Keratinocyte (primary cell): ENCODE measurements around the gene ROPN1B. TPM values are rescaled to one million over a fixed set of nuclear protein-coding genes. Genes with fewer than 3 reads are reported as not detected.

Experiments
- DNase-seq: peaks from one replicate; pipeline ENCODE4 v3.0.0-alpha.2; 2011; ENCODE audit warnings: low read depth, missing footprints, low spot score
- FAIRE-seq: peaks from 2 replicates; lab custom pipeline; 2011; peaks lifted over from hg19 to GRCh38; lab: Jason Lieb, UNC
- H2AFZ ChIP-seq: 2 replicates; pipeline ENCODE4 v1.6.0; 2012; ENCODE audit warnings: low read length, control low read depth, inconsistent platforms; ENCODE audit not compliant: control insufficient read depth
- H3K27ac ChIP-seq: 2 replicates; pipeline ENCODE4 v1.5.1; 2011; ENCODE audit warnings: low read length; ENCODE audit not compliant: control insufficient read depth, insufficient read depth
- H3K27me3 ChIP-seq: 3 replicates; pipeline ENCODE4 v1.6.0; 2011; ENCODE audit warnings: low read length; ENCODE audit not compliant: control insufficient read depth, insufficient read depth; ENCODE audit errors: extremely low read depth
- H3K36me3 ChIP-seq, 2 experiments: 2 replicates in 1 of 2; 3 replicates in 1 of 2; pipeline ENCODE4 v1.5.1; 2011; ENCODE audit warnings: low read length in 2 of 2, mild to moderate bottlenecking in 1 of 2; ENCODE audit not compliant: control insufficient read depth in 2 of 2, insufficient read depth in 2 of 2; ENCODE audit errors: extremely low read depth in 1 of 2
- H3K4me1 ChIP-seq: 3 replicates; pipeline ENCODE4 v1.5.1; 2011; ENCODE audit warnings: low read length; ENCODE audit not compliant: control insufficient read depth, insufficient read depth; ENCODE audit errors: extremely low read depth
- H3K4me2 ChIP-seq: 3 replicates; pipeline ENCODE4 v1.6.0; 2011; ENCODE audit warnings: low read depth, low read length; ENCODE audit not compliant: control insufficient read depth, insufficient read depth; ENCODE audit errors: extremely low read depth
- H3K4me3 ChIP-seq, 3 experiments: fragments of 200-600 bp in 1 of 3; sonication (generic) in 1 of 3; 2 replicates in 2 of 3; 3 replicates in 1 of 3; pipeline ENCODE4 v1.5.1; 2011 to 2016; ENCODE audit warnings: low read length in 3 of 3, mild to moderate bottlenecking in 3 of 3, control low read depth in 2 of 3, inconsistent platforms in 1 of 3, low read depth in 1 of 3, mixed read lengths in 1 of 3, mixed run types in 1 of 3, moderate library complexity in 1 of 3; ENCODE audit not compliant: control insufficient read depth in 2 of 3, insufficient read depth in 2 of 3; ENCODE audit errors: extremely low read depth in 1 of 3
- H3K79me2 ChIP-seq: 2 replicates; pipeline ENCODE4 v1.6.0; 2012; ENCODE audit warnings: low read length; ENCODE audit not compliant: control insufficient read depth, insufficient read depth
- H3K9ac ChIP-seq: 3 replicates; pipeline ENCODE4 v1.6.0; 2011; ENCODE audit warnings: low read length; ENCODE audit not compliant: control insufficient read depth, insufficient read depth; ENCODE audit errors: extremely low read depth
- H3K9me1 ChIP-seq: 3 replicates; pipeline ENCODE4 v1.6.0; 2011; ENCODE audit warnings: low read length; ENCODE audit not compliant: control insufficient read depth, insufficient read depth; ENCODE audit errors: extremely low read depth
- H3K9me3 ChIP-seq: 2 replicates; pipeline ENCODE4 v1.5.1; 2012; ENCODE audit warnings: low read depth, low read length; ENCODE audit not compliant: control insufficient read depth
- H4K20me1 ChIP-seq: 3 replicates; pipeline ENCODE4 v1.6.0; 2011; ENCODE audit warnings: low read length; ENCODE audit not compliant: control insufficient read depth, insufficient read depth; ENCODE audit errors: extremely low read depth
- CTCF ChIP-seq, 3 experiments: IDR thresholded peaks in 1 of 3; conservative IDR thresholded peaks in 1 of 3; optimal IDR thresholded peaks in 1 of 3; 2 replicates in 2 of 3; 3 replicates in 1 of 3; pipeline versions ENCODE3 to v1.5.1; 2011; ENCODE audit warnings: low read length in 3 of 3, mild to moderate bottlenecking in 3 of 3, moderate library complexity in 2 of 3, control low read depth in 1 of 3, inconsistent platforms in 1 of 3; ENCODE audit not compliant: insufficient read depth in 2 of 3; ENCODE audit errors: extremely low read depth in 1 of 3
- EZH2 ChIP-seq: IDR thresholded peaks from one replicate; pipeline ENCODE4 v1.6.1; 2012; ENCODE audit warnings: inconsistent platforms, mild to moderate bottlenecking, low read length, moderate library complexity
- dilution Hi-C: fragments of 300-500 bp; cut with MboI; formaldehyde crosslinking; loops from one replicate; pipeline ENCODE4 v1.7.0; 2020; ENCODE audit warnings: low sequenced_read_pairs; ENCODE audit not compliant: extremely low pct_ligation_motif_present
- polyA plus RNA-seq, 5 experiments: library from polyadenylated mRNA; depleted of rRNA in 3 of 5; stranded (reverse) in 3 of 5; stranded (forward) in 1 of 5; unstranded in 1 of 5; fragments of >200 nt; gene quantifications; 1 replicate in 1 of 5; 2 replicates in 3 of 5; 3 replicates in 1 of 5; pipeline versions ENCODE4 v1.2.1 to v1.2.3, GENCODE V29; 2011 to 2012; ENCODE audit warnings: missing spikeins in 2 of 5, low read depth in 1 of 5, low replicate concordance in 1 of 5

The ROPN1B gene
- polyA plus RNA-seq, 1 donor (not counting 4 experiments of a cell fraction or from before 2014, with no cell fraction given), result 0.14 TPM

DNA sequence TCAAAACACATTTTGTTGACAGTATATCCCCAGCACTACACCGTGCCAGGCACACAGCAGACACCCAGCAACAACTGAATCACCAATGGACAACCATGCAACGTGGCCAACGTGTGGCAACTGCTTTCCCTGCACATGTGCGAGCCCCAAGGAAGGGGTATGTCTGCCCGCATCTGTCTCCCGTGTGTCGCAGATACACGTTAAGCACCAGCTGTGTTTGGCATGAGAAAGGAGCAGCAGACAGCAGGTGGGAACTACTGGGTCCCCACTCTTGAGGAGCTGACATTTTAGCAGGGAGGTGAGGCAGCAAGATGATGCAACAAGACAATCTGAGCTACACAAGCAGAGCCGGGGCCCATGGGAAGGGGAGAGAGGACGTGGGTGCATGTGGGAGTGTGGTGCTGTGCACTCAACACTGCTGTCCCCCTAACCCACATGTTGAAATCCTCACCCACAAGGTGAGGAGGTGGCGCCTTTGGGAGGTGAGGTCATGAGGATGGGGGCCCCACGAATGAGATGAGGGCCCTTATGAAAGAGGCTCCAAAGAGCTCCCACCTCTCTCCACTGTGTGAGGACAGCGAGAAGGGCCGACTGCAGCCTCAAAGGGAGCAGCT, 56.2 kb downstream of the ROPN1B start:
- H2AFZ ChIP-seq, result no peak overlapping the region
- H3K4me2 ChIP-seq, result no peak overlapping the region
- H3K9me1 ChIP-seq, result no peaks in the 10 kb centered on the region
- H3K27ac ChIP-seq, result no peak overlapping the region
- no peaks in the 10 kb centered on the region for H4K20me1 ChIP-seq
- FAIRE-seq (no peak), DNase-seq (no peak)
- peaks cover 4% of the 10 kb centered on the region for H3K9me3 ChIP-seq
- H3K36me3 ChIP-seq, result peaks cover 2 to 8% of the 10 kb centered on the region in 2 experiments
- no peaks in the 10 kb centered on the region for H3K79me2 ChIP-seq
- no peak overlapping the region for H3K4me3 ChIP-seq
- H3K4me1 ChIP-seq, result no peaks in the 10 kb centered on the region
- TF ChIP-seq CTCF (optimal IDR thresholded peaks at IDR 0.05 in 1 of 3, IDR thresholded peaks at IDR 0.05 in 1 of 3, conservative IDR thresholded peaks at IDR 0.05 in 1 of 3; ENCODE audit: extremely low read depth in 1 of 3, insufficient read depth in 2 of 3, low read length in 3 of 3), result no peak
- no peak for TF ChIP-seq EZH2
- dilution Hi-C loops, result no loop called here
- H3K9ac ChIP-seq, result no peak overlapping the region
- no peaks in the 10 kb centered on the region for H3K27me3 ChIP-seq

- no peak for DNase-seq
- dilution Hi-C loops, result no loop called here
Measured at GRCh38 chr3:126025862-126026261, 56.9 kb downstream of the ROPN1B start.

More at GRCh38 chr3:126025862-126026261, 56.9 kb downstream of the ROPN1B start:
- Histone ChIP-seq H3K9ac (no peak overlapping the region), H3K27ac (no peak overlapping the region), H3K4me2 (no peak overlapping the region), H3K9me3 (peaks cover 4% of the 10 kb centered on the region), H3K27me3 (no peaks in the 10 kb centered on the region), H3K9me1 (no peaks in the 10 kb centered on the region), H3K79me2 (no peaks in the 10 kb centered on the region), H4K20me1 (no peaks in the 10 kb centered on the region), H3K4me1 (no peaks in the 10 kb centered on the region), H3K4me3 (no peak overlapping the region), H3K36me3 (peaks cover 2 to 8% of the 10 kb centered on the region in 2 experiments), H2AFZ (no peak overlapping the region)
- no peak for TF ChIP-seq CTCF (optimal IDR thresholded peaks at IDR 0.05 in 1 of 3, IDR thresholded peaks at IDR 0.05 in 1 of 3, conservative IDR thresholded peaks at IDR 0.05 in 1 of 3; ENCODE audit: extremely low read depth in 1 of 3, insufficient read depth in 2 of 3, low read length in 3 of 3)
- TF ChIP-seq EZH2, result no peak
- no peak for FAIRE-seq
